GM13977 (cell line): ENCODE results near the gene DMC1.

ENCODE experiments used
- DNase-seq: peaks from one replicate; pipeline ENCODE4 v3.0.0; 2012; ENCODE audit warnings: low spot score
- in situ Hi-C: fragments of 300-500 bp; cut with MboI; formaldehyde crosslinking; loops from one replicate; pipeline ENCODE4 v1.12.0; 2022; ENCODE audit warnings: low sequenced_read_pairs, low pct_unique_long_range_greater_than_20kb, mixed read lengths, inconsistent platforms; ENCODE audit not compliant: unreplicated experiment
- TF ChIP-seq, protein P1 (sequence below): IDR thresholded peaks from 2 replicates; pipeline ENCODE4 v1.5.1; 2012; ENCODE audit warnings: mild to moderate bottlenecking, control low read depth; ENCODE audit not compliant: insufficient read depth; ENCODE audit errors: extremely low read depth, missing control alignments

Gene DMC1

DNA sequence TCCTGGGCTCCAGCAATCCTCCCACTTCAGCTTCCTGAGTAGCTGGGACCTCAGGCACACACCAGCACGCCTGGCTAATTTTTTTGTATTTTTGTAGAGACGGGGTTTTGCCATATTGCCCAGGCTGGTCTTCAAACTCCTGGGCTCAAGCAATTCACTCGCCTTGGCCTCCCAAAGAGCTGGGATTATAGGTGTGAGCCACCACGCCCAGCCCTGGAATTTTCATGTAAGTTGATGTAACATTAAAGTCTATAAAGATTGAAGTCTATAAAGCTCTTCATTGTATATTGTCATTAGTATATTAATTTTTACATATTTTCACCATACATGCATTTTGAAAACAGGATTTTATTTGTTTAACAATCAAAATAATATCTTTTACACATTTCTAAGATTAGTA, 51.4 kb downstream of the DMC1 start:
- no peak for DNase-seq
- in situ Hi-C loops, result no loop called here
- TF ChIP-seq, protein P1, sequence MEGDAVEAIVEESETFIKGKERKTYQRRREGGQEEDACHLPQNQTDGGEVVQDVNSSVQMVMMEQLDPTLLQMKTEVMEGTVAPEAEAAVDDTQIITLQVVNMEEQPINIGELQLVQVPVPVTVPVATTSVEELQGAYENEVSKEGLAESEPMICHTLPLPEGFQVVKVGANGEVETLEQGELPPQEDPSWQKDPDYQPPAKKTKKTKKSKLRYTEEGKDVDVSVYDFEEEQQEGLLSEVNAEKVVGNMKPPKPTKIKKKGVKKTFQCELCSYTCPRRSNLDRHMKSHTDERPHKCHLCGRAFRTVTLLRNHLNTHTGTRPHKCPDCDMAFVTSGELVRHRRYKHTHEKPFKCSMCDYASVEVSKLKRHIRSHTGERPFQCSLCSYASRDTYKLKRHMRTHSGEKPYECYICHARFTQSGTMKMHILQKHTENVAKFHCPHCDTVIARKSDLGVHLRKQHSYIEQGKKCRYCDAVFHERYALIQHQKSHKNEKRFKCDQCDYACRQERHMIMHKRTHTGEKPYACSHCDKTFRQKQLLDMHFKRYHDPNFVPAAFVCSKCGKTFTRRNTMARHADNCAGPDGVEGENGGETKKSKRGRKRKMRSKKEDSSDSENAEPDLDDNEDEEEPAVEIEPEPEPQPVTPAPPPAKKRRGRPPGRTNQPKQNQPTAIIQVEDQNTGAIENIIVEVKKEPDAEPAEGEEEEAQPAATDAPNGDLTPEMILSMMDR, result no peak

DNA sequence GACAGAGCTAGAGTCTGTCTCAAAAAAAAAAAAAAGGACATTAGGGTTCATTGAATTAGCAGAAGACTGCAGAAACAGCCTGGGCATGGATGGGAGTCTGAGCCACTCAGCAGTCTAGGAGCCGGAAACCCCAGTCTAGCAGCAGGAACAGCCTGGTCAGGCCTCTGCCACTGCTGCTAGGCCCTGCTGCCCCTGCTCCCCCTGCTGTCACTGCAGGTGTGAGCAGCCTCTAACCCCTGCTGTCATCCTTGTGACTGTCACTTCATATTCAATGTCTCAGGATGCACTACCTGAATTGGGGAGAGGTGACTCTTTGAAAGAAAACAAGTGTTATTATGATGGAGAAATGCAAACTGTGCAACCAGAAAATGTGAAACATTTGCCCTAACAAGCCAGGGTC, 56.9 kb downstream of the DMC1 start:
- TF ChIP-seq, protein P1, result peak; percentile 63
- in situ Hi-C loops, result no loop called here
- peak; percentile 32 for DNase-seq

- no peak for DNase-seq
- in situ Hi-C loops, result no loop called here
- TF ChIP-seq, protein P1, result no peak
Observed at GRCh38 chr22:38510416-38510970, 59.5 kb downstream of the DMC1 start.

DNA sequence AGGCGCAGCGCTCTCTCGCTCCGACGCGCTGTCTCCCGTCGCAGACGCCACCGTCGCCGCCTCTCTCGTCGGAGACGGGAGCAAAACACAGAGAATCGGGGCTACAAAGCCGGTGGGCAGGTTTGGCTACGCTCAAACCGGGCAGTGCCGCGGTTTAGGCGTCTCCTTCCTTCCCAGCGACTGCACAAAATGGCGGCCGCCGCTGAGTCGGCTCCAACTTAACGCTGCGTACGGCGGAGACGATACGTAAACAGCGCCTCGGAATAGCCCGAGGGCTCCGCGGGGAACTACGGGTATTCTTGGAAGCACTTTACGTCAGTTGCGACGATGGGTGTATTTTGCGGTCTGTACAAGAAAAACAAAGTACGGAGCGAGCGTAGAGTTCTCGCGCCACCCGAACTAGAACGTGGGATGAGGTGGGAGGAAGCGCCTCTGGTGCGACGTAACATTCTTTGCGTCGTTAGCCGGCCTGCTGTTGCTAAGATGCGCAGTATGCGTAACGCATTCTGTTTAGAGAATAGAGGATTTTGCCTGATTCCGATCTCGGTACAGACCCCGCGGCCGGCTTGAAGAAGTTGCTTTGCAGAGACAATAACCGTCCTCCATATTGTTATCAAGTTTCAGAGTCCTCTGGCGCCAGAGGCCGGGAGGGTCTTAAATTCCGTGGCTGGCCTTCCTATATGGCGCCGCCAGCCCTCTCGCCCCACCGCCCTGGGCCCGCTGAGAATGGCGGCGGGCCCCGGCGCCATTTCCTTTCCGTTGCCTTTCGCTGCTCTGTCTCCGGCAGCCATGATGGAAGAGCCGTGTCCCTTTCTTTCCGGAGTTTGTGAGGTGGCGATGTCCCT, 63.6 kb downstream of the DMC1 start, which contains the start of gene DDX17:
Gene DDX17, minus strand, starts transcription at position 194 of the 845 bp plus-strand sequence.
- in situ Hi-C loops, result no loop called here
- TF ChIP-seq, protein P1, result no peak

DNA sequence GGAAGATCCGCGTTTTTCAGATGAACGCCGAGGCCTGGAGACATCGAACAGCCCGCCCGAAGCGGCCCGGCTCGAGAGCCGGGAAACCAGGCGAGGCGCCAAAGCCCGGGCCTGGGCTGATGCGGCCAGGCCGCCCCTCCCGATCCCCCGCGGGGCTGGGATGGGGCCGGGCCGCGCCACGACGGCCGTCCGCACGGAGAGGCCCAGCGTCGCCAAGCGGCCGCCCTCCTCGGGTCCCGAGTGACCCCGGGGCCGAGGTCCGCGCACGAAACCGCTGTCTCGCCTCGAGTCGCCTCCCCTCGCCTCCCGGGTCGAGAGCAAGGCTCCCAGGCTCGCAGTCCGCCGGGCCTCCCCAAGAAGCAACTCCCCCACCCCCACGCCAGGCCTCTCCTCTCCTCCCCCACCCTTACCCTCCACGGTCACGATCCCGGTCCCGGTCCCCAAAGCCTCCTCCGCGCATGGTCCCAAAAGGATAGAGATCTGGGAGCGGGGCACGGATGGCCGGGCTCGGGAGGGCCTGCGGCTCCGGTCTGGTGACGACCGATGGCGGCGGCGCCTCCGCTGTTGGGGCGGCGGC, 64.4 kb downstream of the DMC1 start:
- in situ Hi-C loops, result no loop called here
- TF ChIP-seq, protein P1, result no peak
- DNase-seq, result peak; percentile 70

More for the DNA sequence above, 63.6 kb downstream of the DMC1 start, which contains the start of gene DDX17:
- DNase-seq, result peak; percentile 95

GRCh38 chr22:38504731-38505540, 65.0 kb downstream of the DMC1 start:
- peak; percentile 55 for DNase-seq
- TF ChIP-seq, protein P1, result no peak
- in situ Hi-C loops, result no loop called here
